HG02870 (cell line): Measurements from ENCODE around the gene PLCG1.

Experiments used
- ATAC-seq: cut with Tn5 transposase; IDR thresholded peaks from one replicate; pipeline ENCODE4 v1.9.1; 2021; ENCODE audit warnings: mild to moderate bottlenecking, moderate library complexity; ENCODE audit not compliant: unreplicated experiment

PLCG1 gene

DNA sequence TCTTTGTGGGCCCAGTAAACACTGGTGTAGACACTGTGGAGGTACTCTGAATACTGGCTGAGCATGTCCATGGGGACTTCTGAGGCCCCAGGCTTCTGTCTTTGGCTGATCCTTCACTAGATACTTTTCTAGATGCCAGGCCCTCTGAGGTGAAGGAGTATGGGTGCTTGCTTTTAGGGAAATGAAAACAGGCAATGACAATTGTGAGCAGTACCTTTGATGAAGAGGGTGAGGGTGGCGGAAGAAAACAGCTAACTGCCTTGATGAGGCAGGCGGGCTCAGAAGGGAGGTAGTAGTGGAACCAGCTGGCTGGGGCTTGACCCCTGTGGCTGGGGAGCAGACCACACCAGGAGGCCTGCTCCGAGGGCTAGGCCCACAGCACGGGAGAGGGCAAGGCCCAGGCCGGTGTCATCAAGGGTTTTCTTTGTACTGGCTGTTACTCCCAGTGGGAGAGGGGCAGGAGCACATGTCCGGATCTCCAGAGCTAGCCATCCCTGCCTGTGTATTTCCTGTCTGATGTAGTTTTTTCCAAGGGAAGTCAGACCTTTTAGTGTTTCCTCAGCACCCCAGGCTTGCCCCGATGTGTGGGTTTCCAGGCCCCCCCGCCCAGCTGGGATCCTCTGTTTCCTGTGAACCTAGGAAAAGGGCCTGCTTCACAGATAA is 3.9 kb downstream of the PLCG1 start:
- no peak for ATAC-seq

DNA sequence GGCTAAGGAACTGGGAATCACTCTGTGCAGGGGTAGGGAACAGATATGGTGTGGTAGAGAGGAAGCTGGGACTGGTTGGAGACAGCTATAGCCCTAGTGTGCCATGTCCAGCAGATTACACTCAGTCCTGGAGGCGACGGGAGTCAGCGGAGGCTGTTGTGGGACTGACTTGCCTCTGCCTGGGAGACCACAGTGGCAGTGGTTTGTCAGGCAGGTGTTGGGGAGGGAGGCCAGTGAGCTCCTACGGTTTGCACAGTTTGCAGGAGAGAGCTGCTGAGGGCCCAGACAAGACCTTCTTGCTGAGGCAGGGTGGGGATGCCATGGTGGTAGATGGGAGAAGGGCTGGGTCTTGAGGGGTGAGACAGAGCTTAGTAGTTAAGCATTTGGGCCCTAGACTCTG is 4.9 kb downstream of the PLCG1 start:
- ATAC-seq = no peak

DNA sequence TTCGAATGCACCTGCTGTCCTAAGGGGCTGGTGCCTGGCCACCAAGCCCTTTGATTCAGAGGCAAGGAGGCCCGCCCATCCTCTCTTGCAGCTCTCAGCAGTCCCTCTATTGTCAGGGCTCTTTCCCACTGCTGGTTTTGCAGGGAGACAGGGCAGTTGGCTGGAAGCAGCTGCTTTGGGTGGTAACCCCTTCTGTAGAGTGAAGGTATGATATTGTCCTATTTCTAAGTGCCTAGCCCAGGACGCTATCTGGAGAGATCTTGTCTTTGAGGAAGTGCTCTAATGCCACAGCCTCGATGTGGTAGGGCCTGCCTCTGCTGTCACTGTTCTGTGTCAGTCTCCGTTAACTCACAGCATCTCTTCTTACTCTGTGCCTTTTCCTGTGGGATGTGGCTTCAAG is 5.6 kb downstream of the PLCG1 start:
- ATAC-seq = no peak

DNA sequence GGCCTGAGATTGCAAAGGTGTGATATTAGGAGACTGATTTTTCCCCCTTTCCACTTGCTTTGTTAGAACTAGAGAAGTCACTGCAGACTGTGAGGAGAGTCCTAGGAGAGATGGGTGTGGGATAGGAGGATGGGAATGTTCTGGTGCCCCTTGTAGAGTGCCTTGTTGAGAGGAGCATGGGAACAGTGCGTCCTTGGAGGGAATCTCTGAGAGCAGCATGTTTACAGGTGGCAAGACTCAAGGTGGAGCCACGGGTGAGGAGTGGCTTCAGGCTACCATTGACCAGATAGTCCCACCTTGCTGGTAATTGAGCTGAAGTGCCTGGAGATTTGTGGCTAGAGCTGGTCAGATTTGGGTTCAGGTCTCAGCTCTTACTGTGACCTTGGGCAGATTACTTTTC is 6.0 kb downstream of the PLCG1 start:
- ATAC-seq = no peak

DNA sequence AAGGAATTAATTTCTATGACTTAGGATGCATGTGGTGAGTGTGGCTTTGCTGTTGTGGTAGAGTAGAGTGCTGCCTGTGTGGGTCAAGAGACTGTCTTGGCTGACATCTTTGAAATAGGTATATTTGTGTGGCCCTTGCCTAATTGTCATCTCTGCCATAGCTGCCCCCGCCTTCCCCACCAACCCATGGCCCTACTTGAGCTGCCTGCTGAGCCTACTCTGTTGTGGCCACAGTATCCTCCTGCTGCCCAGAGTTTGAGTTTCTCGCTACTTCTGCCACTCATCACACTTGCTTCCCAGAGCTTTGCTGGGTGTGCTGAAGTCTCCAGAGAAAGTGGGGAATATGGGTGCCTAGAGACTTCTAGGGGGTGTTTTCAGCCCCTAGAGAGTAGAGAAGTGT is 8.0 kb downstream of the PLCG1 start:
- no peak for ATAC-seq

DNA sequence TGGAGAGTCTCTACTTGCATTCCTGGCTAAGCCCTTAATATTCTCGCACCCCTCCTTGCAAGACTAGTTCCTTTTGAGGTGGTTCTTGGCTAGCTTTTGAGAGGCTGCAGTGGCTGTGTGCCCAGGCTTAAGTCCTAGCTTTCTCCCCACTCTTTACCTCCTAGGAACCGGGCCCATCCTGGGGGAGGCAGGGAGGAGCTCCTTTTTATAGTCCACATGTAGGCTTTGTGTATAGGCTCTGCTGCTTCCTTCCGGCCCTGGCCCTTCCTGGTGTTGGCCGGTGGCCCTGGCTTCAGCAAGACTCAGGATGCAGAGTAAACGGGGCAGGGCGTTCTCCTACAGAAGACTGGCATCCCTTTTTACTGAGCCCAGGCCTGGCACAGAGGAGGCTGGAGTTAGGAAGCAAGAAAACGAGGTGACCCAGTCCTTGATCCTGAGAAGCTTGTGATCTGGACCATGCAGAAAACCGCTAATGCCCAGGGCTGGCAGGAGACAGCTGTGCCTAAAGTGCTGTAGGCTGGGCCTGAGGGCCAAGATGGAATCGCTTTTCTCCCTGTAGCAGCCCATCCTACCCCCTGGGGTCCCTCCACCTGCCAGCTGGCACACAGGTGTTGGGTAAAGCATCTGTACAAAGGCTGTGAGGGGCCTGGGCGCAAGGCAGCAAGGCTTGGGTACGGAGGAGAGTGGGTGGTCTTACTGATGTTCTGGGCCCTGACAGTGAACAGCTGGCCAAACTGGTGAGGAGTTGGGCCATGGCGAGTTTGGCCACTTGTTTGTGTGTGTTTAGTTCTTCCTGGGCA is 8.7 kb downstream of the PLCG1 start:
- ATAC-seq = no peak

DNA sequence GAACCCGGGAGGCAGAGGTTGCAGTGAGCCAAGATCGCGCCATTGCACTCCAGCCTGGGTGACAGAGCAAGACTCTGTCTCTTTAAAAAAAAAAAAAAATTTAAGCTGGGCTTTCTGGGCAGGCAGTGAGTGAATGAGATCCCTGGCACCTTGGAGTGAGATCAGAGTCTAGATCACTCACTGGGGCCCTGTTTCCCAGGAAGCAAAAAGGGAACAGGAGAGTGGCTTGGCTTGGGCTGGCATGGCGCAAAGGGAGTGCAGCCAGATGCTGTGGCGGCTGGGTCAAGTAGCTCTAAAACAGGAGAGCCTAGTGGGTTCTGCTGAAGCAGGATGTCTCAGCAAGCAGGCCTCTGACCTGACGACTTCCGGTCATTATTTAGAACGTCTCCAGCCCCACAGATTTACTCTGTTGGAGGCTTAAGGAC is 10.4 kb downstream of the PLCG1 start:
- no peak for ATAC-seq

DNA sequence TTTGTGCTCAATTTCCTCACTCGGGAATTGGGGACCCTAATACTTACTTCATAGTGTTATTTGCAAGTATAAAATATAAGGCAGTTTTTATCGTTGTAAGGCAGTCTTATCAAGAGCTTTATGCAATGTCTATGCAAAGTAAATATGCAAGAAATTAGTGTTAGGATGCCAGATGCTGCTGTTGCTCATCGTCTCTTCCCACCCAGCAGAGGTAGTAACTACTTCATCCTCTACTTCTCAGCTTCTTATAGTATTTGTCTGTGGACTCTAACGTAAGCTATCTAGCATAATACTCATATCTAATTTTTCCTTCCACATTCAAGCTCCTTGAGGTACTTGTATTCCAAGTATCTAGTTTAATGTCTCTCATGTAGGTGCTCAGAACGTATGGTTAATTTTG is 11.6 kb downstream of the PLCG1 start:
- ATAC-seq = no peak

DNA sequence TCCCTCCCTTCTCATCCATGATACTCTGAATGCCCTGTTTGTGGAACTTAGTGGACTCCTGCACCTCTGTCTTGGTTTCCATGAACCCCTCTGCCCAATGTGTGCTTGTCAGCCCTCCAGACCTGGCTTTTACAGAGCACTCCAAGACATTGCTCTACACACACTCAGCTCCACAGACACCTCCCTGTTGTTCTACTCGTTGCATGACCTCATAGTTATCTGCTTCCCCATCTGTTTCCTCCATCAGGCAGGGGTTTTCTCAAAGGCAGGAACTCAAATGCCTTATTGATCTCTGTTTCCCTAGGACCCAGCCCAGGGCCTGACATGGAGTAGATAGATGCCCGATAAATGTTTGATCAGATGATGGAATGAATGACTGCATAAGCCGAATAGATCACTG is 13.3 kb downstream of the PLCG1 start:
- no peak for ATAC-seq

DNA sequence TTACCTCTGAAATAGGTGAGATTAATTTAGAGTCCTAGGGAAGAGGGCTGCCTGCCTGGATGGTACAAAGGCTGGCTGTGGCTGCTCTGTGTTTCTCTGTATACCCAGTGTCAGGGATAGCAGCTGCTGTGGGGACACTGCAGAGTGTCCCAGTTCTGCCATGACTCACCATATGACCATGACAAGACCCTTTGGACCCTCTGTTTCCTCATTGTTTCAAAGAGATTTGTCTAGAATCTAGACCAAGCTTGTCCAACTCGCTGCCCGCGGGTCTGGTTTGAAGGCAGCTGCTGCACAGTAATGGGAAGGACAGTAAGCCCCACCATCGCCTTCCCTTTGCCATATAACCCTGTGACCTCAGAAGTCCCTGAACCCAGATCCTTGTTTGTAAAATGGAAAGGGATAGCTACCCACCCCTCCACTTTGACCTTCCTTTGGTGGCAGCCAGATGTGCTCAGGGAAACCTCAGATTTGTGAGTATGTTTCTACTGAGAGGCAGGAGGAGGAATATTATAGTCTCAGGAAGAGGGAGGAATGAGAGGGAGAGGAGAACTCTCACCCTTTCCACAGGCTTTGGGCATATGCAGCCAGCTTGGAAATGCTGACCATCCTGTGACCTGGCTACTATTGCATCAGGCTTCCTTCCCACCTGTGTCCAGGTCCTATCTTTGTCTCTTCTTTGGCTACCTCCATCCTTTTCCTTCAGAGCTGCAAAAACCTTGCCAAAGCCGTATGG is 14.0 kb downstream of the PLCG1 start:
- no peak for ATAC-seq

DNA sequence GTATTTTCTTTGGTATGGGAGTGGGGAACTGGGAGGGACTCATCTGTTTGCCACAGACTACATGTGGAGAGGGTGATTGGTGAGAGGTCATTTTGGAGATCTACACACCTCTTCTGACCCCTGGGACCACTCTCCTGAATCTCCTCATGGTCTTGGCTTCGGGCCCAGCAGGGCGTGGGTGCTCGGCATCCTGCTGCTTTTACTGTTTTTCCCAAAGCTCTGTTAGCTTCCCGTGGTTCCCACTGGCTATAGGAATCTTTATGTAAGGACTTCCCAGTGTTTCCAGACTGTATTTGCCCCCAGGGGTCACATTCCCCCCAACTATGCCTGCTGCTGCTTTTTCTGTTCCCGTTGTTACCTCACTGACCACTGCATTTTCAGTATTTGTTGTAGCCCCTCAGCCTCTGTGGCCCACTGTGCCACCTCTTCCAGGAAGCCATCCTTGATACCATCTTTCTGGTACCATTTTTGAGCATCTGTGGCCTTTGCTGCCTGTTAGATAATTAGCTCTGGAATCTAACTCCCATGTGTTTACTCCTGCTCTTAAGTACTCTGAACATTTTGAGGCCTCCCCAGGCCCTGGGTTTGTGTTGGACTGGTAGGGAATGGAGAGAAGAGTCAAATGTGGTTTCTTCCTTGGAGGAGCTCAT is 14.9 kb downstream of the PLCG1 start:
- ATAC-seq = no peak

DNA sequence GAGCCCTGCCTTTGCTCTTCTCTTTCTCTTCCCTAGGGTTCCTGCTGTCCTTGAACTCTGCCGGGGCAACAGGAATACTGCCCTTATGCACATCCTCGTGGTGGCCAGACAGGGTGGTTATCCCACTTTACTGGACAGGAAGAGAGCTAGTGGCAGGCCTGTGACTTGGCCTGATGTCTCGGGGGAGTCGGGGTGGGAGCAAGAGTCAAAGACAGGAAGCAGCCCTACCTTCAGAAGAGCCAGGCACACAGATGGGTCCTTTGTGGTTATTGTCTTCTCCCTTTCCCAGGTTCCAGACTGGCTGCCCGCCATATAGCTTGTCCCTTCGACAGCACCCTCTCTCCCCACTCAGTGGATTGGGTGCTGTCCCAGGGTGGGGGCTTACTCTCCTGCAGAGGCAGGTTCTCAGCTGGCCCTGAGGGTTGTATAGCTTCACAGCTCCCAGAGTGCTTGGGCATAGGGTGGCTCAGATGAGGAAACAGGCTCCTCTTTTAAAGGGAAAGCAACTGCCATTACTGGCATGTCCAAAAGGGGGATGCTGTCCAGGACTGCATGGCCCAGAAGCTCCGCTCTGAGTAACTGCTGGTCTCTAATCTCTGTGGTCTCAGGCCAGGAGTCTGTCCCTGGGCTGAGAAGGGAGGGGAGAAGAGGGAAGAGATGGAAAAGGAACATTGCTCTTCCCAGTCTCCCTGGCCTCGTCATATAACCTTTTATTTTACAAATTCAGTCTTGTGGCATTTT is 17.3 kb downstream of the PLCG1 start:
- no peak for ATAC-seq

DNA sequence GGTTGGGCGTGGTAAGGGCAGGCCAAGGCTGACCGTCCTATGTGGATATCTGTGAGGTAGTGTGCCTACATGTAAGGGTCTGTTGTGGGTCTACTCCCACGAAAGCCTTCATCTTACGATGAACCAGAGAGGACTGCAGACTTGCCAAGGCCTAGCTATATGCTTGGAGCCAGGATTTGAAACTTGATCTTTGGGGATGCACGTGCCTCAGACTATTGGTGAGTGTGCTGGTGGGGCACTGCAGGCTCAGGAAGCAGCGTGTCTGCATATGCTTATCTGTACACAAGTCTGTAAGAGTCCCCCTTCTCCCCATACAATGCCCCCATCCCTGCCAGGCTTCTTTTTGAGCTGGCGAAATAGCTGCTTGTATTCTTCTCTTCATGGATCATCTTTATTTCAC is 17.9 kb downstream of the PLCG1 start:
- ATAC-seq = no peak

DNA sequence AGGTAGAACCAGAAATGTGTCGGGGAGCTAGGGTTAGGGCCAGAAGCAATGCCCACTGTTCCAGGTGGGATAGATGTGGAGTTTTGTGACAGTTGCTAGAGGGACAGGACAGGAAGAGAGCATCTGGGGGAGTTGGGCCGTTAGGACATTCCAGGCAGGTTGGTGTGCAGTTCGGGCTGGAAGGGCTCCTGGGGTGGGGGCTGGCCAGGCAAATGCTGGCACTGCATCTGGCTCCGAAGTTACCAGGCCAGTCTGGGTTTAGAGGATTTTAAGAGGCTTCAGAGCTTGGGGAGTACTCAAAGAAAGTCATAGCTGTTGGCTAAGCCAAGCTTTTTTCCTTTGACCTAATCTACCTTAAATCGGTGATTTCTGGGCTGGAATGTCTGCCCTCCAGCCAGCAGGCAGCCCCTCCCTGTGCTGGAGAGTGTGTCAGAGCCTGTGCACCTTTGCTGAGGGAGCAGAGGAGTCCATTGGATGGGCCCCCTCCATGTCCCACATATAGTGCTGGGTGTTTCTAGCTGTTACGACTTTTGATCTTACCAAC is 20.8 kb downstream of the PLCG1 start:
- ATAC-seq = no peak

DNA sequence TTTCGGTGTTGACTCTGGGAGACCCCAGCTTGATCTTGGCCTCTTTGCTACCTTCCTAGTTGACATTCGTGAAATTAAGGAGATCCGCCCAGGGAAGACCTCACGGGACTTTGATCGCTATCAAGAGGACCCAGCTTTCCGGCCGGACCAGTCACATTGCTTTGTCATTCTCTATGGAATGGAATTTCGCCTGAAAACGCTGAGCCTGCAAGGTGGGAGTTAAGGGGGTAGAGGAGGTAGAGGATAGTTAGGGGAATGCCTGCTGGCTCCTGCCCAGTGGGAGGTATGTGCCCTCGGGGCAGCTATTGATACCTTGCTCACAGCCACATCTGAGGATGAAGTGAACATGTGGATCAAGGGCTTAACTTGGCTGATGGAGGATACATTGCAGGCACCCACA is 22.2 kb downstream of the PLCG1 start:
- ATAC-seq = no peak

DNA sequence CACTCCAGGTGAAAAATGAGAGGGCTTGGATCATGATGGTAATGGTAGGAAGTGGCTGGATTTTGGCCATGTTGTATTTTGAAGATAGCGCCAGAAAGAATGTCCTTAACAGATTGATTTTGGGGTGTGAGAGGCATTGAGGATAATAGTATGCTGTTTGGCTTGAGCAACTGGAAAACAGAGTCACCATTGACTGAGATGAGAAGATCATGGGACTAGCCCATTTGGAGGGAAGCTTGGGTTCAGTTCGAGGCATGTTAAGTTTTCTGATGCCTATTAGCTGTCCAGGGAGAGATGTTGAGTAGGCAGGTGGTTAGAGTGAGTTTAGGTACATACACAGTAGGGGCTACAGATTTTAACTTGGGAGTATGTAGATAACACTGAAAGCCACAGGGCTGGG is 23.3 kb downstream of the PLCG1 start:
- no peak for ATAC-seq

DNA sequence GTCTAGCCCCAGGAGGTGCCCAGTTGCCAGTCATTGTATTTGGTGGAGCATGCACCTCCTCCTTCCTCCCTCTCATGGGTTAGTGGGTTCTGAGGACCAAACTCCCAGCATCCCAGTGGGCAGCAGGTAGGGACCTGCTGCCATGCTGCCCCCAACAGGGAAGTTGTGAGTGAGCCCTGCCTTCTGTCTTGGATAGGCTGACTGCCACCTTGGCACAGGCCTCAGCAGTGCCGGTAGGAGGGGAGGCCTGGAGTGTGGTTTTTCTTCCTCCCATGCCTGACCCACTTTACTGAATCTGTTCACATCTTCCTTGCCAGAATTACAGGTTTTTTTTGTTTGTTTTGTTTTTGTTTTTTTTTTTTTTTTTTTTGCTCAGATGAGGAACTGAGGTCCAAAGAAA is 24.5 kb downstream of the PLCG1 start:
- no peak for ATAC-seq

DNA sequence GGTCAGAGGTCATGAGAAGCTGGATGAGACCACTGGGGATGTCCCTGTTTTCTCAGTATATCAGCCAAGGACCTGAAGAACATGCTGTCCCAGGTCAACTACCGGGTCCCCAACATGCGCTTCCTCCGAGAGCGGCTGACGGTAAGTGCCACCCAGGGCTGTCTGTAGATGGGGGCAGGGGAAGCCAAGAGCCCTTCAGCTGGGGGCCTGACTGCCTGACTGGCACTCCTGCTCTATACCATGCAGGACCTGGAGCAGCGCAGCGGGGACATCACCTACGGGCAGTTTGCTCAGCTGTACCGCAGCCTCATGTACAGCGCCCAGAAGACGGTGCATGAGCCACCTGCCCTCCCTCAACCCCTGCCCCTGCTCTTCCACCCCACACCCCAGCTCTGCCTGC is 25.1 kb downstream of the PLCG1 start:
- ATAC-seq = no peak

DNA sequence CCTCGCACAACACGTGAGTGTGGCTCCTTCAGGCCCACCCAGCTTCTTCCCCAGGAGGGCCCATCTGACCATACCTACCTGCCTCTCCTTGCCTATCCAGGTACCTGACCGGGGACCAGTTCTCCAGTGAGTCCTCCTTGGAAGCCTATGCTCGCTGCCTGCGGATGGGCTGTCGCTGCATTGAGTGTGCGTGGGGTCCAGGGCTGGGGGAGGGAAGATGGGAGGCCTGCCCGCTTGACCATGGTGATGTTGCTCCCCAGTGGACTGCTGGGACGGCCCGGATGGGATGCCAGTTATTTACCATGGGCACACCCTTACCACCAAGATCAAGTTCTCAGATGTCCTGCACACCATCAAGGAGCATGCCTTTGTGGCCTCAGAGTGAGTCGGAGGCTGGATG is 26.5 kb downstream of the PLCG1 start:
- no peak for ATAC-seq
